Measurements from ENCODE around the gene MINK1. TPM values are rescaled to one million over a fixed set of nuclear protein-coding genes. Genes with fewer than 3 reads are reported as not detected.

MINK1 gene
- total RNA-seq, 2 experiments from 2014 or later: 40.6 to 62.5 TPM

- no TSS peak for BruUV-seq (replicated peaks)
- DNase-seq (ENCODE audit: low spot score): no peak
- POLR2A ChIA-PET: no interaction called here
- Histone ChIP-seq H3K4me1 (ENCODE audit: insufficient read depth, low read length, poor library complexity, severe bottlenecking) (peaks cover 6% of the 10 kb centered on the region), H3K79me2 (ENCODE audit: insufficient read depth, low read depth, low read length) (peaks cover 16% of the 10 kb centered on the region; the same call in 1 of the 2 replicates), H2AFZ (ENCODE audit: low read length) (no peak overlapping the region), H3K9me3 (ENCODE audit: low read length) (no peaks in the 10 kb centered on the region), H4K20me1 (ENCODE audit: insufficient read depth, low read length) (no peaks in the 10 kb centered on the region), H3K4me3 (ENCODE audit: low read depth, low read length, poor library complexity, severe bottlenecking) (no peak overlapping the region), H3K9me2 (ENCODE audit: insufficient read depth, low read length) (no peaks in the 10 kb centered on the region), H3K4me2 (ENCODE audit: low read length) (no peak overlapping the region), H3K27ac (ENCODE audit: low read depth, low read length, poor library complexity, severe bottlenecking) (no peak overlapping the region), H3K36me3 (ENCODE audit: insufficient read depth, low read length) (peaks cover 23% of the 10 kb centered on the region; the same call in 1 of the 2 replicates)
- CTCF ChIA-PET (ENCODE audit: unreplicated experiment): no interaction called here
- intact Hi-C loops (cut with micrococcal nuclease; ENCODE audit: unreplicated experiment): no loop called here
- TF ChIP-seq CTCF (conservative IDR thresholded peaks at IDR 0.05; ENCODE audit: low read length): no peak
- TF ChIP-seq EZH2phosphoT487 (IDR thresholded peaks at IDR 0.05; ENCODE audit: borderline replicate concordance, low read depth, low read length): no peak
Observed at GRCh38 chr17:4800462-4801196, 32.5 kb upstream of the MINK1 start.

- Histone ChIP-seq H3K79me2 (ENCODE audit: insufficient read depth, low read depth, low read length) (peaks cover 4% of the 10 kb centered on the region; the same call in 1 of the 2 replicates), H3K4me2 (ENCODE audit: low read length) (no peak within 1 kb of the TSS), H3K27ac (ENCODE audit: low read depth, low read length, poor library complexity, severe bottlenecking) (no peak within 1 kb of the TSS), H4K20me1 (ENCODE audit: insufficient read depth, low read length) (no peaks in the 10 kb centered on the region), H3K36me3 (ENCODE audit: insufficient read depth, low read length) (peaks cover 22% of the 10 kb centered on the region; the same call in 1 of the 2 replicates), H3K4me3 (ENCODE audit: low read depth, low read length, poor library complexity, severe bottlenecking) (no peak within 1 kb of the TSS), H2AFZ (ENCODE audit: low read length) (no peak within 1 kb of the TSS), H3K9me3 (ENCODE audit: low read length) (no peaks in the 10 kb centered on the region), H3K4me1 (ENCODE audit: insufficient read depth, low read length, poor library complexity, severe bottlenecking) (peaks cover 6% of the 10 kb centered on the region), H3K9me2 (ENCODE audit: insufficient read depth, low read length) (no peaks in the 10 kb centered on the region)
- BruUV-seq (replicated peaks): no TSS peak
- TF ChIP-seq EZH2phosphoT487 (IDR thresholded peaks at IDR 0.05; ENCODE audit: borderline replicate concordance, low read depth, low read length): no peak
- TF ChIP-seq CTCF (conservative IDR thresholded peaks at IDR 0.05; ENCODE audit: low read length): no peak
- intact Hi-C loops (cut with micrococcal nuclease; ENCODE audit: unreplicated experiment): no loop called here
- DNase-seq (ENCODE audit: low spot score): no peak
- CTCF ChIA-PET (ENCODE audit: unreplicated experiment): no interaction called here
- POLR2A ChIA-PET: no interaction called here
Observed at GRCh38 chr17:4802228-4802627, 30.9 kb upstream of the MINK1 start, which contains the start of gene C17orf114. Gene C17orf114 (minus strand): TSS chr17:4802328.

- H3K4me1 ChIP-seq (ENCODE audit: insufficient read depth, low read length, poor library complexity, severe bottlenecking): peaks cover 12% of the 10 kb centered on the region
- DNase-seq (ENCODE audit: low spot score): no peak
- no peaks in the 10 kb centered on the region for H3K36me3 ChIP-seq (ENCODE audit: insufficient read depth, low read length)
- no peaks in the 10 kb centered on the region for H3K79me2 ChIP-seq (ENCODE audit: insufficient read depth, low read depth, low read length)
- H3K9me3 ChIP-seq (ENCODE audit: low read length): no peaks in the 10 kb centered on the region
- TF ChIP-seq EZH2phosphoT487 (IDR thresholded peaks at IDR 0.05; ENCODE audit: borderline replicate concordance, low read depth, low read length) (no peak), CTCF (conservative IDR thresholded peaks at IDR 0.05; ENCODE audit: low read length) (no peak)
- H2AFZ ChIP-seq (ENCODE audit: low read length): peak overlapping the region; percentile 81
- ChIA-PET CTCF (ENCODE audit: unreplicated experiment) (no interaction called here), POLR2A (interaction anchor here (1.0 kb wide), 1 partner anchor 16 kb away, joined by 3 read pairs; no protein-coding TSS in a partner anchor)
- no peak overlapping the region for H3K27ac ChIP-seq (ENCODE audit: low read depth, low read length, poor library complexity, severe bottlenecking)
- intact Hi-C loops (cut with micrococcal nuclease; ENCODE audit: unreplicated experiment): loop anchor here (2.0 kb wide), 1 partner anchor 26 kb away; the partner anchor contains the start of gene MINK1
- BruUV-seq (replicated peaks): no TSS peak
- H3K9me2 ChIP-seq (ENCODE audit: insufficient read depth, low read length): no peaks in the 10 kb centered on the region
- H3K4me2 ChIP-seq (ENCODE audit: low read length): peak overlapping the region; percentile 93
- no peaks in the 10 kb centered on the region for H4K20me1 ChIP-seq (ENCODE audit: insufficient read depth, low read length)
- peak overlapping the region; percentile 86 for H3K4me3 ChIP-seq (ENCODE audit: low read depth, low read length, poor library complexity, severe bottlenecking)
Observed at GRCh38 chr17:4806456-4806776, 26.7 kb upstream of the MINK1 start.
